ENCODE measurements around the gene DENND6A.
"Not testable (repeated sequence)": the region's sequence is repeated elsewhere in the genome, so short reads cannot be mapped to it uniquely, and the experiment has no call there.

The DENND6A gene

GRCh38 chr3:57696801-57697321, 4.0 kb upstream of the DENND6A start:
- DNase-seq = no peak

- DNase-seq = no peak
These were observed 1.3 kb upstream of the DENND6A start for GRCh38 chr3:57694146-57694545.

- DNase-seq = not testable (repeated sequence)
These were observed 813 bp downstream of the DENND6A start for GRCh38 chr3:57692133-57692395.

GRCh38 chr3:57691411-57692132, 1.3 kb downstream of the DENND6A start:
- DNase-seq = no peak

DNA sequence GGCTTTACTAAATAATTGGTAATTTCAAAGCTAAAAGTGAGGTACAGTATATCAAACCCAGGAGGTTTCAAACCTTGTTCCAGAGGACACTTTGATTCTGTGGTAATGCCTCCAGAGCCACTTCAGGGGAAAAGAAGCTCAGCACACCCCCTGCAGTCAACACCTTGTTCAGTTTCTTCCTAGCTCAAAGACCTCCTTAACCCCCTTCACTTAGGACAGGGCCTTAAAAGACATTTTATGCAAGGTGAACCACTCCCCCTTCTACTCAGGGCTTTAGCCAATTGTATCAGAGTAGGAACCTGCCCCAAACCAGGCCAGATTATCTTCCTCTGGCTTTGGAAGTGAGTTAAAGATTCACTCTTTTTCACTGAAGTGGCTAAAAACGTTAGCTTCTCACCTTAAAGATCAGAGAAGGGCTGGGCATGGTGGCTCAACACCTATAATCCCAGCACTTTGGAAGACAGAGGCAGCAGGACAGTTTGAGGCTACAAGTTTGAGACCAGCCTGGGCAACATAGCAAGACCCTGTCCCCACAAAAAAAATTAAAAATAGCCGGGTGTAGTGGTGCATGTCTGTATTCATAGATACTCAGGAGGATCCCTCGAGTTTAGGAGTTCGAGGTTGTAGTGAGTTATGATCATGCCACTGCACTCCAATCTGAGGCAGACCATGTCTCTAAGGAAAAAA, 3.4 kb downstream of the DENND6A start:
- no peak for DNase-seq

DNA sequence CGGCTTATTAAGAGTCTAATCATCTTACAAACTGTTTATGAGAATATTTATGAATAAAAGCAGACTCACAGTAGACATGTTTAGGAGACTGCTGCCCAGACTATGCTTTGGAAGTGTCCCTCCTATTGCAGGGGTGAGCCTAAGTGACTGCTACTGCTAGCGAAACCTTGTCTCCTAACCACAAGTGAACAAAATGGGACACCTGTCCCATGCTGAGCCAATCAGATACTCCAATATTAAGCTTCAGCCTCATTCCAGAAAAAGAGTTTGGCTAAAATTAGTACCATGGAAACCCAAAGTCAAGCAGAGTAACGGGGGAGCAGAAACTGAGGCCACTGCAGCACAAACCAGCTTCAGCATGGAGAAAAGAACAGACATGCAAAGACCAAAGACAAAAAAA, 4.6 kb downstream of the DENND6A start:
- no peak for DNase-seq

- no peak for DNase-seq
These were observed 9.6 kb downstream of the DENND6A start for GRCh38 chr3:57683286-57683685.

DNA sequence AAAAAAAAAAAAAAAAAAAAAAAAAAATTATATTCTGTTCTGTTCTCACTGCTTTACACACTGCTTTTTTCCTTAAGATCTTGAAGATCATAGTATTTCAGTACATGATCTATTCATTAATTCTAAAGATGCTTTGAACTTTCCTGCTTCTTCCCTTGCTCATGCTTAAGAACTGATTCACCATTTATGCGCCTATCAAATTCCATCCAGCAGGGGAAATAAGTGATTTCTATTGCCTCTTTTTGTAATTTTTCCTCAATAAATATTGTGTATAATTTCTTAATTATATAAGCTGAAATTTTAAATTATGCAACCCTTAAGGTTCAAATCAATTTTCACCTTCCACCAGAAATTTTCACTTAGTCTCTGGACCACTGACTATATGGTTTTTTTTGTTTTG, 10.6 kb downstream of the DENND6A start:
- no peak for DNase-seq

- no peak for DNase-seq
These were observed 11.2 kb downstream of the DENND6A start for GRCh38 chr3:57681691-57682090.

- no peak for DNase-seq
These were observed 12.8 kb downstream of the DENND6A start for GRCh38 chr3:57680046-57680445.

GRCh38 chr3:57675530-57675929, 17.3 kb downstream of the DENND6A start:
- DNase-seq = no peak

- no peak for DNase-seq
These were observed 19.7 kb downstream of the DENND6A start for GRCh38 chr3:57673156-57673555.

DNA sequence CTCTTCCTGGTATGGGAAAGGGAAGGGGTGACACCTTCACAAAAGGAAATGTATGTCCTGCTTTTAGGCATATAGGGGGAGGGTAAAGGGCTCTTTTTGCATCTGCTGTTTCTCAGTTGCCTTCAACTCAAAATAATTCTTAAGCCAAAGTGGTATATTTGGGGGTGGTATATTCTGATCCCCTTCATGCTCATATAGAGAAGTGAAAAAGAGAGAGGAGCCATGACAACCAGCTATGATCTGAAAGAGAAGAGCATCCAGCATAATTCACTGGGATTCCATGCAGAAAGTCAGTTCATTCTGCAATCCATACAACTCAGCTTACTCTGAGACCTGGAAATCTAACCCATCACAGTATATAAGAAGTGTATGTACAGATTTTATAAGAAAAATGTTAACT, 22.3 kb downstream of the DENND6A start:
- no peak for DNase-seq

GRCh38 chr3:57661404-57661803, 31.5 kb downstream of the DENND6A start:
- DNase-seq = no peak

GRCh38 chr3:57659806-57660439, 33.0 kb downstream of the DENND6A start:
- no peak for DNase-seq

- DNase-seq = no peak
These were observed 33.7 kb downstream of the DENND6A start for GRCh38 chr3:57659004-57659673.

DNA sequence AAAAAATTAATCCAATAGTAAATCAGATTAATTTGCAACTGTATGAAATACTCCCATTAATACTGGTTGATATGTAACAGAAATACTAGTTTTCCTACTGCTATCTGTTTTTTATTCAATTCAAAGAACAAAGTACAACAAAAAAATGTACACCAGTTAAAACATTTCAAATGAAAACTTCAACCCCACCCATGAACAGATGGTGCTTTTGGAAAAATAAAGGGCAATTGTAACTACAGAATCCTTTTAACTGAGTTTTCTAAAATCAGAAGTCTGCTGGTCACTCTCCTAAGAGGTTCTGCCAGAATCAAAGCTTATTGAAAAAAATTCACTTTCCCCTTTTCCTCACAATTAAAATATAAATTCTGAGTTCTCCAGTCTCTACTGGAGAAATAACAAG, 34.3 kb downstream of the DENND6A start:
- DNase-seq = no peak

- no peak for DNase-seq
These were observed 37.1 kb downstream of the DENND6A start for GRCh38 chr3:57655727-57656126.

DNA sequence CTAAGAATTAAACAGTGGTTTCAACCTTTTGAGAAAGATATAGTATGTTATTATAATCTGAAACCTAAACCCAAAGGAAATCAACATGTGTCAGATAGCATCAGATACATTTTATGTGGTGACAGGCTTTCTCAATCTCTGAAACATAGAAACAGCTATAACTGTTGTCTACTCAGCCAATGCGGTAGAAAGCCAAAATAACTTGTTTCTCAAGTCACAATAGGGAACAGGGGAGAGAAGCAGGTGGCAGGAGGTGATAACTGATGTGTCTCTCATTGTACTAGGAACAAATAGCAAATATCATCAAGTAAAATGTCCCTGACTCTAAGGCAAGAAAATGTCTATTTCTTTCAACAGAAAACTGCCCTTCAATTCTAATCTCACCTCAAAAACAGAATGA, 38.6 kb downstream of the DENND6A start:
- no peak for DNase-seq

- DNase-seq = no peak
These were observed 40.7 kb downstream of the DENND6A start for GRCh38 chr3:57652203-57652602.

DNA sequence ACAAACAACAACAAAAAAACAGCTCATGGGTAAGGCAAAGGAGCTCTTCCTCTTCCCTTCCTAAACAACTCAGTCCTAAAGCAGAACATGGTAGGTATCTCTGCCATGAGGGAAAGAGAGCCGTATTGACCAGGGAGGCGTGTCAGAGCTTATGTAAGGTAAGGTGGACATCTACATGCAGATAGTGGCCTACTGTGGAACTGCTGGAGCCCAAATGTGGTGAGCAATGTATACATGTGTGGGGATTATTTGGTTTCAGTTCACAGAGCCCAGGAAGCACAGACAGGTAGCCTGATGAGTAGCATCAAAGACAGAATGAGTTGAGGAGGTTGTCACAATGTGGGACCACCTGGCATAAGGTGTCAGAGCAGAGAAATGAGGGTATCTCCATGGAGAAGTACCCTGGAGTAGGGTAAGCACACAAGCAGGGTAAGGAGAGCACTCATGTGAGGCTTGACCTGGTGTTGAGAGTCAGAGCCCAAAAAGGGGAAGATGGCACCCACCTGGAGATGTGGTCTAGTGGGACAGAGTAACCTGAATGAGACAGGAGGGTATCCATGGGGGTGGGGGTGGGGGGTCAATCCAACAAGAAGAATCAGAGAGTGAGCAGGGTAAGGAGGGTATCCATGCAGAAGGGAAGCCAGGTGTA, 45.5 kb downstream of the DENND6A start:
- DNase-seq = no peak

- no peak for DNase-seq
These were observed 46.2 kb downstream of the DENND6A start for GRCh38 chr3:57646723-57647122.
